Tibial artery (tissue), 4 donors: Measurements from ENCODE around the gene MYLK.

Source experiments
- DNase-seq, 2 donors: peaks; one replicate each; pipeline ENCODE4 v3.0.0-alpha.2; 2019
- H3K27ac ChIP-seq, 2 donors: fragments of 200-600 bp; sonication (generic) in 1 of 2; 1 replicate in 1 of 2; 2 replicates in 1 of 2; pipeline ENCODE4 v1.5.1; 2018 to 2019; ENCODE audit warnings: mild to moderate bottlenecking in 1 of 2
- H3K27me3 ChIP-seq, 2 donors: fragments of 200-600 bp; sonication (generic) in 1 of 2; one replicate each; pipeline versions ENCODE4 v1.5.1 to v1.6.0; 2016 to 2019
- H3K36me3 ChIP-seq, 3 donors: fragments of 200-600 bp; sonication (generic) in 2 of 3; one replicate each; pipeline ENCODE4 v1.5.1; 2016 to 2019; ENCODE audit warnings: mild to moderate bottlenecking in 2 of 3
- H3K4me1 ChIP-seq, 4 donors: fragments of 200-600 bp; sonication (generic) in 2 of 4; 1 replicate in 3 of 4; 2 replicates in 1 of 4; pipeline ENCODE4 v1.5.1; 2016 to 2019
- H3K4me3 ChIP-seq, 2 donors: fragments of 200-600 bp; sonication (generic) in 1 of 2; 1 replicate in 1 of 2; 2 replicates in 1 of 2; pipeline ENCODE4 v1.5.1; 2018 to 2019; ENCODE audit warnings: mild to moderate bottlenecking in 2 of 2
- H3K9me3 ChIP-seq, 3 donors: fragments of 200-600 bp; sonication (generic) in 1 of 3; one replicate each; pipeline ENCODE4 v1.5.1; 2016 to 2019
- CTCF ChIP-seq, 2 experiments: fragments of 200-600 bp in 1 of 2; fragments of 450-650 bp in 1 of 2; IDR thresholded peaks; one replicate each; pipeline ENCODE4 v1.5.1; 2017 to 2019; ENCODE audit warnings: antibody characterized with exemption in 2 of 2, mild to moderate bottlenecking in 1 of 2, moderate library complexity in 1 of 2
- intact Hi-C: fragments of 100-400 bp; cut with DNase I; formaldehyde crosslinking; loops from one replicate; pipeline ENCODE4 v1.15.0; 2023; ENCODE audit warnings: low total_unique reads

Gene MYLK

GRCh38 chr3:123586131-123586530, 298.0 kb downstream of the MYLK start:
- peaks cover 0 to 19% (median 8%) of the 10 kb centered on the region in 4 donors for H3K4me1 ChIP-seq
- DNase-seq: no peak
- intact Hi-C loops: no loop called here
- H3K27ac ChIP-seq: peak overlapping the region in 1 of 2 donors; percentile 94
- H3K4me3 ChIP-seq: peak overlapping the region; percentile 99 to 100
- no peaks in the 10 kb centered on the region for H3K9me3 ChIP-seq
- TF ChIP-seq CTCF (IDR thresholded peaks at IDR 0.05): no peak
- H3K36me3 ChIP-seq: peaks cover 0 to 4% (median 4%) of the 10 kb centered on the region in 3 donors
- H3K27me3 ChIP-seq: no peaks in the 10 kb centered on the region

DNA sequence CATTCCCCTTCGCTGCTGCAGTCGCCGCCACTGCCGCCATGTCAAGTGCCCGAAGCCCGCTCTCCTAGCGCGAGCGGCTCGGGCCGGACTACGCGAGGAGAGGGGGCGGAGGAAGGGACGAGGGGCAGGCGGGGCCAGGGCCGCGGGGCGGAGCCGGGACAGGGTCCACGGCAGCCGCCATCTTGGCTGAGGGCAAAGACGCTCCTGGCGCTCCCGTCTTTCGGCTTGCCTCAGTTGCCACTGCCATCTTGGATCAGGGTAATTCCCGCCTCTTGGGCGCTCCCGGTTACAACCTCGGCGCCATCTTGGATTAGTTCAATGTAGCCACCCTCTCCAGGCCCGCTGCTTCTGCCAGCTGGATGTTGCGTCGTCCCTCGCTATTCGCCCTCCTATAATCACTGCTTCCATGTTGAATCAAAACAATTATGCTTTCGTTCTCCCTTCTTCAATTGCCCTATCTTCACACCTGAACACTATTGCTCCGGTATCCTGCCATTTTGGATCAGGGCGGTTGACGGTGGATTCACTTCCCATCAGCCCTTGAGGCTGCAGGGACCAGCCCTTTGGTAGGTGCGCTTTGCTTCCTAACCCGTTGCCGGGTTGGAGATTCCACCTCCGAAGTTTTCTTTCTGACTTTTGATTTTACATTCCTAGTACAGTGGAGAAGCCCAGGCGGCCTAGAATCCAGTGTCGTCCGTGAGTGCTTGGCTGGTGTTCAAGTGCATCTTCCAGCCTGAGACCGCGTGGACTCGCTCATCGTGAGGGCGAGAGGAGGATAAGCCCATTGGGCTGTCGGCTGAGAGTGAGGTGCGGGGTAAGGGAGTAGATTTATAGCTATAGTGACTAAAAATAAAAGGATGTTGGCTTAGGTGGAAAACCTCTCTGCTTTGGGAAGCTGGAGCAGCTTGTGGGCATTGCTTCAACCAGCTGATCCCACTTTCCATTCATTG, 298.9 kb downstream of the MYLK start, which contains the start of gene HACD2:
Gene HACD2 (minus strand): TSS at position 66 of the 950 bp plus-strand sequence. CDS start 26 bp downstream, at position 40.
- no peaks in the 10 kb centered on the region for H3K9me3 ChIP-seq
- H3K4me1 ChIP-seq: peaks cover 0 to 19% (median 8%) of the 10 kb centered on the region in 4 donors
- peaks cover 3 to 7% (median 6%) of the 10 kb centered on the region in 3 donors for H3K36me3 ChIP-seq
- H3K27ac ChIP-seq: peak within 1 kb of the TSS; percentile 89 to 94
- no peaks in the 10 kb centered on the region for H3K27me3 ChIP-seq
- intact Hi-C loops: no loop called here
- TF ChIP-seq CTCF (IDR thresholded peaks at IDR 0.05): no peak
- peak within 1 kb of the TSS; percentile 99 to 100 for H3K4me3 ChIP-seq
- peak; percentile 94 to 98 for DNase-seq

GRCh38 chr3:123584284-123584987, 299.7 kb downstream of the MYLK start:
- peak; percentile 28 to 78 for DNase-seq
- Histone ChIP-seq H3K27ac (peak overlapping the region; percentile 89 to 94), H3K4me1 (peaks cover 0 to 19% (median 8%) of the 10 kb centered on the region in 4 donors), H3K9me3 (no peaks in the 10 kb centered on the region), H3K4me3 (peak overlapping the region; percentile 99 to 100), H3K36me3 (peaks cover 5 to 14% (median 11%) of the 10 kb centered on the region in 3 donors), H3K27me3 (no peaks in the 10 kb centered on the region)
- intact Hi-C loops: no loop called here
- no peak for TF ChIP-seq CTCF (IDR thresholded peaks at IDR 0.05)

GRCh38 chr3:123583561-123583960, 300.6 kb downstream of the MYLK start:
- DNase-seq: no peak
- H3K4me3 ChIP-seq: peak overlapping the region; percentile 99 to 100
- peaks cover 5 to 22% (median 14%) of the 10 kb centered on the region in 3 donors for H3K36me3 ChIP-seq
- no peaks in the 10 kb centered on the region for H3K9me3 ChIP-seq
- no peak for TF ChIP-seq CTCF (IDR thresholded peaks at IDR 0.05)
- no peaks in the 10 kb centered on the region for H3K27me3 ChIP-seq
- H3K27ac ChIP-seq: no peak overlapping the region
- intact Hi-C loops: no loop called here
- peaks cover 0 to 19% (median 8%) of the 10 kb centered on the region in 4 donors for H3K4me1 ChIP-seq

DNA sequence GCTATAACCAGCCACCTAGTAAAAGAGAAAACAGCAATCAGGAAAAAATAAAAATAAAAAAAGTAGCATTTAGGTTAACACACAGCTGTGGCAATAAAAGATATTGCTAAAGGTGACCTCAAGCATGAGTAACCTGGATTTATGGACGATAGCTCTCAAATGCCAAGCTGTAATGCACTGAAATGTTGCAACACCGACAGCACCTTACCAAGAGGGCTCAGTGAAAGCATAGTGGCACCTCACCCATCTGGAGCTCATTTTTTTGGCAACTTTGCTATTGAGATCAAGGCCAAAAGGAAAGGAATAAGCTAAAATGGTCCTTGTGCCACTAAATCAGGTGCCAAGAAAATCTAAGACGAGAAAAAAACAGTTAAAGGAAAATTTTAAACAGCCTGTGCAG, 301.8 kb downstream of the MYLK start:
- TF ChIP-seq CTCF (IDR thresholded peaks at IDR 0.05): no peak
- no peaks in the 10 kb centered on the region for H3K27me3 ChIP-seq
- no peaks in the 10 kb centered on the region for H3K9me3 ChIP-seq
- intact Hi-C loops: no loop called here
- H3K27ac ChIP-seq: no peak overlapping the region
- peaks cover 0 to 19% (median 8%) of the 10 kb centered on the region in 4 donors for H3K4me1 ChIP-seq
- no peak for DNase-seq
- H3K4me3 ChIP-seq: no peak overlapping the region
- H3K36me3 ChIP-seq: peaks cover 5 to 29% (median 14%) of the 10 kb centered on the region in 3 donors
